Breast epithelium (tissue), 3 donors: Measurements from ENCODE around the gene HEATR3.

Experiments used
- CTCF ChIP-seq, 3 donors: fragments of 450-650 bp; IDR thresholded peaks; one replicate each; pipeline ENCODE4 v1.5.1; 2016 to 2017; ENCODE audit warnings: antibody characterized with exemption in 3 of 3, mild to moderate bottlenecking in 3 of 3, moderate library complexity in 3 of 3
- POLR2A ChIP-seq: fragments of 450-650 bp; IDR thresholded peaks from one replicate; pipeline ENCODE4 v1.6.1; 2016; ENCODE audit warnings: antibody characterized with exemption, mild to moderate bottlenecking, moderate library complexity

- TF ChIP-seq CTCF (IDR thresholded peaks at IDR 0.05) (no peak), POLR2A (no peak)
These were observed 42.1 kb upstream of the HEATR3 start for GRCh38 chr16:50023641-50024040.
